Lung (tissue), 12 donors: Measurements from ENCODE around the gene SSTR1. TPM values are rescaled to one million over a fixed set of nuclear protein-coding genes. Genes with fewer than 3 reads are reported as not detected.

Source experiments
- ATAC-seq: fragments of 200-7000 bp; cut with Tn5 transposase; one replicate; pipeline ENCODE4 v1.9.1; 2020; ENCODE audit warnings: moderate number of reproducible peaks; ENCODE audit not compliant: insufficient read depth, low FRiP score
- DNase-seq, 3 donors: peaks; one replicate each; pipeline ENCODE4 v3.0.0-alpha.2; 2013 to 2017
- H3K27ac ChIP-seq, 2 donors: one replicate each; pipeline ENCODE4 v1.5.1; 2013; ENCODE audit warnings: mild to moderate bottlenecking in 2 of 2, moderate library complexity in 2 of 2, control low read depth in 1 of 2, inconsistent platforms in 1 of 2, low read depth in 1 of 2, low read length in 1 of 2
- H3K27me3 ChIP-seq, 3 donors: one replicate each; pipeline ENCODE4 v1.5.1; 2013; ENCODE audit warnings: low read length in 2 of 3; ENCODE audit not compliant: control insufficient read depth in 3 of 3, insufficient read depth in 3 of 3
- H3K36me3 ChIP-seq, 4 donors: one replicate each; pipeline ENCODE4 v1.5.1; 2013; ENCODE audit warnings: low read length in 4 of 4, mild to moderate bottlenecking in 1 of 4, moderate library complexity in 1 of 4; ENCODE audit not compliant: control insufficient read depth in 4 of 4, insufficient read depth in 4 of 4
- H3K4me1 ChIP-seq, 5 donors: one replicate each; pipeline ENCODE4 v1.5.1; 2013; ENCODE audit warnings: low read length in 5 of 5, mild to moderate bottlenecking in 2 of 5, moderate library complexity in 1 of 5; ENCODE audit not compliant: control insufficient read depth in 5 of 5, insufficient read depth in 5 of 5
- H3K4me3 ChIP-seq: one replicate; pipeline ENCODE4 v1.5.1; 2013; ENCODE audit warnings: mild to moderate bottlenecking, control low read depth, moderate library complexity
- H3K9ac ChIP-seq, 2 donors: one replicate each; pipeline ENCODE4 v1.5.1; 2013; ENCODE audit warnings: low read length in 2 of 2, control low read depth in 1 of 2; ENCODE audit not compliant: insufficient read depth in 1 of 2
- H3K9me3 ChIP-seq, 4 donors: one replicate each; pipeline ENCODE4 v1.5.1; 2013; ENCODE audit warnings: low read length in 3 of 4, mild to moderate bottlenecking in 1 of 4, moderate library complexity in 1 of 4; ENCODE audit not compliant: control insufficient read depth in 4 of 4, insufficient read depth in 3 of 4
- WGBS, 2 donors: extraction: QIAGEN DNeasy Blood & Tissue Kit; methylation state at CpG; one replicate each; pipeline ENCODE4 v1.1.7; 2013; 5-methylcytosine and 5-hydroxymethylcytosine counted together
- polyA plus RNA-seq, 2 donors: library from polyadenylated mRNA; stranded (reverse); fragments of 200-250 nt; gene quantifications; one replicate each; pipeline ENCODE4 v1.2.1, GENCODE V29; 2013
- total RNA-seq, 2 donors: library from RNA; depleted of rRNA in 1 of 2; stranded (reverse); fragments of >200 nt in 1 of 2; gene quantifications; one replicate each; pipeline ENCODE4 v1.2.1, GENCODE V29; 2014 to 2021
- TF ChIP-seq, protein P1 (sequence below): IDR thresholded peaks from 2 replicates; pipeline ENCODE4 v1.5.1; 2012; ENCODE audit warnings: mild to moderate bottlenecking; ENCODE audit errors: control extremely low read depth, extremely low read depth
- donor health status: control.
- donor health status: control.
- donor health status: Bipolar disorder and iron deficiency.
- donor health status: healthy.
- donor health status: DM: yes; HTN: yes; CAD: no.

The SSTR1 gene
- total and polyA plus RNA-seq, 4 donors, result 1.6 to 7.9 (median 3.2) TPM

DNA sequence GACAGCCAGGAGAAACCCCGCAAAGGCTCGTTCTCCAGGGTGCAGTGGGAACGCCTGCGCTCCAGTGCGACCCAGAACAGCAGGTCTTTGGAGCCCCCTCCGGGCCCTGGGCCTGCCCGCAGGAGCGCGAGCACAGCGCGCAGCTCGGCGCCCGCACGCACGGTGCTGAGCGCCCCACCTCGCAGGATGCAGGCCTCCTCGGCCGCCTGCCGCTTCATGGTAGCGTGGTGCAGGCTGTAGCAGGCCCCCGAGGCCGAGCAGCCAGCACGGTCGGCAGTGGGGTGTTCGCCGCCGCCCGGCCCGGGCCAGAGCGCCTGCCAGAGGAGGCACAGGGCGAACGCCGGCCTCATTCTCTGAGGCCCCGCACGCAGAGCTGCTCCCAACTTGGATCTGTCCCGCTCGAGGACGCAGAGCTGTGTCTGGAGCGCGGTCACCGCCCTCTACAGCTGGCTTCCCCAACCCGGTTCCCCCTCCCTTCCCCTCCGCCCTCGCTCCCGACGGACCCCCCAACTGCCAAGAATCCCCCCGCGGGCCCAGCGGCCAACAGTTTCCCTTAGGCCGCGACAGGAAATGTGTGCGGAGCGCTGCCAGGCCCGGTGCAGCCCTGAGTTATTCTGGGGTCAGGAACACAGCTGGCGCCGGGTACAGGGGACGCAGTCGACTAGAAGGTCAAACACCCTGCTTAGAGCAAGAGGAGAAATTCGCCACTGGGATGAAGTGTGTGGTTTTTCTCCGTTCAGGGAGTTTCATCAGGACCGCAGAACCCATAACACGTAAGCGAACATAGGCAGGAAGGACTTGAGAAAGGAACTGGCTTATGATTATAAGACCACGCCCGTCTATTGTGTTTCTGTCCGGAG lies 48.2 kb downstream of the SSTR1 start, which contains the start of gene CLEC14A:
TSS of gene CLEC14A (minus strand) at position 421 of the 860 bp plus-strand sequence. CDS start at position 350, 71 bp downstream.
- peak within 1 kb of the TSS; percentile 92 to 93 for H3K27ac ChIP-seq
- H3K4me1 ChIP-seq, result peaks cover 0 to 35% (median 0%) of the 10 kb centered on the region in 5 donors
- H3K4me3 ChIP-seq, result peak within 1 kb of the TSS; percentile 73
- peaks cover 0 to 1% (median 0%) of the 10 kb centered on the region in 4 donors for H3K9me3 ChIP-seq
- WGBS, 2 donors, result 5 to 8% methylated on average over 56 to 68 of the region's 68 CpGs
- TF ChIP-seq, protein P1, sequence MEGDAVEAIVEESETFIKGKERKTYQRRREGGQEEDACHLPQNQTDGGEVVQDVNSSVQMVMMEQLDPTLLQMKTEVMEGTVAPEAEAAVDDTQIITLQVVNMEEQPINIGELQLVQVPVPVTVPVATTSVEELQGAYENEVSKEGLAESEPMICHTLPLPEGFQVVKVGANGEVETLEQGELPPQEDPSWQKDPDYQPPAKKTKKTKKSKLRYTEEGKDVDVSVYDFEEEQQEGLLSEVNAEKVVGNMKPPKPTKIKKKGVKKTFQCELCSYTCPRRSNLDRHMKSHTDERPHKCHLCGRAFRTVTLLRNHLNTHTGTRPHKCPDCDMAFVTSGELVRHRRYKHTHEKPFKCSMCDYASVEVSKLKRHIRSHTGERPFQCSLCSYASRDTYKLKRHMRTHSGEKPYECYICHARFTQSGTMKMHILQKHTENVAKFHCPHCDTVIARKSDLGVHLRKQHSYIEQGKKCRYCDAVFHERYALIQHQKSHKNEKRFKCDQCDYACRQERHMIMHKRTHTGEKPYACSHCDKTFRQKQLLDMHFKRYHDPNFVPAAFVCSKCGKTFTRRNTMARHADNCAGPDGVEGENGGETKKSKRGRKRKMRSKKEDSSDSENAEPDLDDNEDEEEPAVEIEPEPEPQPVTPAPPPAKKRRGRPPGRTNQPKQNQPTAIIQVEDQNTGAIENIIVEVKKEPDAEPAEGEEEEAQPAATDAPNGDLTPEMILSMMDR, result no peak
- H3K9ac ChIP-seq, result peak within 1 kb of the TSS; percentile 4 to 61
- H3K36me3 ChIP-seq, result no peaks in the 10 kb centered on the region
- ATAC-seq, result peak; percentile 16
- peaks cover 0 to 16% (median 6%) of the 10 kb centered on the region in 3 donors for H3K27me3 ChIP-seq
- peak; percentile 77 to 89 (median 88) for DNase-seq

DNA sequence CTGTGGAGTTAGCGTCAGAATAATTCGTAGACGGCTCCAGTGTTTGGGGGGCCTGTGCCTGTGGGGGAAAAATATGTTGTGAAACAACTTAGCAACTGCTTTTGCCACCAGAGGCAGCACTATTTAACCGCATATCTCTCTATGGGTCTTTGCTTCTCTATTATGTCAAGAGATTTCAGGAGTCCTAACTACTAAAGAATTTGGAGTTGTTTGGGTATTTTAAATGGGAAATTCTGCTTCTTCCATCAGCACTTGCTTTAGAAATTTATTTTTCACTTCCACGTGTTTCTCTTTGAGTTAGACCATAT lies 48.8 kb downstream of the SSTR1 start:
- TF ChIP-seq, protein P1, result no peak
- Histone ChIP-seq H3K27ac (peak overlapping the region in 1 of 2 donors; percentile 12), H3K36me3 (no peaks in the 10 kb centered on the region), H3K4me3 (no peak overlapping the region), H3K27me3 (peaks cover 0 to 16% (median 6%) of the 10 kb centered on the region in 3 donors), H3K4me1 (peaks cover 0 to 35% (median 0%) of the 10 kb centered on the region in 5 donors), H3K9ac (peak overlapping the region in 1 of 2 donors; percentile 42), H3K9me3 (peaks cover 0 to 4% (median 0%) of the 10 kb centered on the region in 4 donors)
- DNase-seq, result no peak
- 12 to 28% methylated on average over 5 of the region's 5 CpGs for WGBS, 2 donors
- ATAC-seq, result peak; percentile 28

DNA sequence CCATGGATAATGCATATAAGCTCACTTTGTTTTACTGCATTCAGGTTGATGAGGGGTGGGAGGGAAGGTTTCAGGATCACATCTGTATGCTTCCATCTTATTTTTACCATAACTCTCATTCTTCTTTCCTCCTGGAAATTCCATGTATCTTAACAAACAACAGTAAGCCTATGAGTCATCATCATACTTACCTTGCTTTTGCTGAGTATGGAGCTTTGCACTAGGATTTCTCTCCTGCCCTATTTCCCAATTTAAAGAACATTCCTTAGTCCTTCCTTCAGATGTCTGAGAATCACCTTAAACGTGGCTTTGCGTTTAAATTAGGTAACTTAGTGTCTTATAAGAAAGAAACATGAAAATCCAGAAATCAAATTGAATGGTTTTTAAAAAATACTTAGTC lies 49.8 kb downstream of the SSTR1 start:
- no peak for ATAC-seq
- peak overlapping the region in 1 of 2 donors; percentile 60 for H3K27ac ChIP-seq

More for the DNA sequence above, 49.8 kb downstream of the SSTR1 start:
- no peak overlapping the region for H3K4me3 ChIP-seq
- no peak overlapping the region for H3K9ac ChIP-seq
- peaks cover 0 to 31% (median 0%) of the 10 kb centered on the region in 5 donors for H3K4me1 ChIP-seq
- 78 to 81% methylated on average over 2 of the region's 2 CpGs for WGBS, 2 donors
- TF ChIP-seq, protein P1, result no peak
- H3K9me3 ChIP-seq, result peaks cover 0 to 5% (median 2%) of the 10 kb centered on the region in 4 donors
- H3K36me3 ChIP-seq, result no peaks in the 10 kb centered on the region
- no peak for DNase-seq
- H3K27me3 ChIP-seq, result peaks cover 0 to 16% (median 6%) of the 10 kb centered on the region in 3 donors
